Measurements from ENCODE around the gene RERE. TPM values are rescaled to one million over a fixed set of nuclear protein-coding genes. Genes with fewer than 3 reads are reported as not detected.

Gene RERE
- total and polyA plus RNA-seq, 2 donors (not counting 3 experiments of a cell fraction or from before 2014, with no cell fraction given) = 14.1 to 113 TPM

DNA sequence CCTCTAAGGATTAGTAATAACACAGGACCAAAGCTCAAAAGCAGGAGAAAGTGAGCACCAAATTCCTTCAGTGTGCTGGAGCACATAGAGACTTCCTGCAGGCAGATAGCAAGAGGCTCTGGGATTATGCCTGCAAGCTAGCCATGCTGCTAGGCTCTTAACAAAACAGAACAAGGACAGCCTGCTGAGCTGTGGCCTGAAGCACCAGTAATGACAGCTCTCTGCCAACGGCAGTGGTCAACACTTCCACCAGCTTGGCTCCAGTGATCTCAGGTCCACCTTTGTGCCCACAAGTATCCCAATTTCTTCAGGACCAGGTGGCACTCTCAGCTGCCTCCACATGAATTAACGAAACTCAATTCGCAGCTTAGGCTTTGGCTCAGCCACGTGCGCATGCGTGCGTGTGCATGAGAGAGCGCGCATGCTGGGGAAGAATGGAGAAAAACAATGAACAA lies 435.4 kb downstream of the RERE start:
- Histone ChIP-seq H3K36me3 (ENCODE audit: control insufficient read depth in 2 of 2, extremely low read depth in 1 of 2, insufficient read depth in 2 of 2, low read length in 2 of 2) (peaks cover 0 to 8% of the 10 kb centered on the region in 2 experiments), H3K27me3 (ENCODE audit: control insufficient read depth in 2 of 2, insufficient read depth in 2 of 2, low read length in 2 of 2) (no peaks in the 10 kb centered on the region), H3K9ac (replicated peaks; ENCODE audit: extremely low read depth, insufficient read depth, low read length) (no peak overlapping the region), H3K4me2 (ENCODE audit: insufficient read depth, low read length) (no peak overlapping the region), H4K20me1 (replicated peaks; ENCODE audit: control insufficient read depth, extremely low read depth, insufficient read depth, low read length) (no peaks in the 10 kb centered on the region), H3K4me3 (replicated peaks in 1 of 3; ENCODE audit: insufficient read depth in 1 of 3, low read depth in 1 of 3, low read length in 3 of 3) (no peak overlapping the region), H3K9me3 (replicated peaks; ENCODE audit: control insufficient read depth, insufficient read depth, low read length) (no peaks in the 10 kb centered on the region), H3K9me1 (replicated peaks; ENCODE audit: control insufficient read depth, extremely low read depth, insufficient read depth, low read length) (no peaks in the 10 kb centered on the region), H3K79me2 (ENCODE audit: control insufficient read depth, insufficient read depth, low read length) (peaks cover 55% of the 10 kb centered on the region), H3K27ac (ENCODE audit: insufficient read depth, low read depth, low read length) (no peak overlapping the region), H2AFZ (ENCODE audit: low read depth, low read length) (no peak overlapping the region), H3K4me1 (ENCODE audit: control insufficient read depth, extremely low read depth, insufficient read depth, low read length) (peaks cover 17% of the 10 kb centered on the region)
- no peak for TF ChIP-seq POLR2AphosphoS5 (IDR thresholded peaks at IDR 0.05; ENCODE audit: insufficient read depth, low read depth, low read length)
- no peak for TF ChIP-seq EZH2 (IDR thresholded peaks at IDR 0.05; ENCODE audit: borderline replicate concordance, low read depth, low read length, severe bottlenecking)
- TF ChIP-seq POLR2A (IDR thresholded peaks at IDR 0.05; ENCODE audit: low read depth, low read length) = no peak
- no peak for TF ChIP-seq JUN (IDR thresholded peaks at IDR 0.05; ENCODE audit: borderline replicate concordance, insufficient read depth, insufficient read length, low read depth)
- TF ChIP-seq MYC (IDR thresholded peaks at IDR 0.05; ENCODE audit: low read depth, low read length) = no peak
- TF ChIP-seq, protein P1, sequence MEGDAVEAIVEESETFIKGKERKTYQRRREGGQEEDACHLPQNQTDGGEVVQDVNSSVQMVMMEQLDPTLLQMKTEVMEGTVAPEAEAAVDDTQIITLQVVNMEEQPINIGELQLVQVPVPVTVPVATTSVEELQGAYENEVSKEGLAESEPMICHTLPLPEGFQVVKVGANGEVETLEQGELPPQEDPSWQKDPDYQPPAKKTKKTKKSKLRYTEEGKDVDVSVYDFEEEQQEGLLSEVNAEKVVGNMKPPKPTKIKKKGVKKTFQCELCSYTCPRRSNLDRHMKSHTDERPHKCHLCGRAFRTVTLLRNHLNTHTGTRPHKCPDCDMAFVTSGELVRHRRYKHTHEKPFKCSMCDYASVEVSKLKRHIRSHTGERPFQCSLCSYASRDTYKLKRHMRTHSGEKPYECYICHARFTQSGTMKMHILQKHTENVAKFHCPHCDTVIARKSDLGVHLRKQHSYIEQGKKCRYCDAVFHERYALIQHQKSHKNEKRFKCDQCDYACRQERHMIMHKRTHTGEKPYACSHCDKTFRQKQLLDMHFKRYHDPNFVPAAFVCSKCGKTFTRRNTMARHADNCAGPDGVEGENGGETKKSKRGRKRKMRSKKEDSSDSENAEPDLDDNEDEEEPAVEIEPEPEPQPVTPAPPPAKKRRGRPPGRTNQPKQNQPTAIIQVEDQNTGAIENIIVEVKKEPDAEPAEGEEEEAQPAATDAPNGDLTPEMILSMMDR (IDR thresholded peaks at IDR 0.05; ENCODE audit: extremely low read depth in 1 of 2, insufficient read depth in 1 of 2, low read depth in 1 of 2, low read length in 2 of 2) = no peak
- no peak for TF ChIP-seq FOS (IDR thresholded peaks at IDR 0.05; ENCODE audit: borderline replicate concordance, insufficient read depth, low read length)
- TF ChIP-seq GATA2 (IDR thresholded peaks at IDR 0.05; ENCODE audit: insufficient read depth, insufficient read length, low read depth, low read length) = no peak
- TF ChIP-seq, protein P2, sequence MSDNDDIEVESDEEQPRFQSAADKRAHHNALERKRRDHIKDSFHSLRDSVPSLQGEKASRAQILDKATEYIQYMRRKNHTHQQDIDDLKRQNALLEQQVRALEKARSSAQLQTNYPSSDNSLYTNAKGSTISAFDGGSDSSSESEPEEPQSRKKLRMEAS (IDR thresholded peaks at IDR 0.05; ENCODE audit: insufficient read depth, insufficient read length) = no peak
- no peak for DNase-seq (ENCODE audit: low read depth, low spot score)
- ChIA-PET POLR2A (no interaction called here), CTCF (interaction anchor here (0.8 to 1.1 kb wide), 2 partner anchors 15 to 27 kb away, joined by 3 to 4 read pairs; no protein-coding TSS in a partner anchor)
- intact Hi-C loops (cut with micrococcal nuclease) (no loop called here), dilution Hi-C loops (cut with MboI; ENCODE audit: extremely low pct_ligation_motif_present, low sequenced_read_pairs) (no loop called here)
- FAIRE-seq = peak; percentile 55
- BruUV-seq (replicated peaks) = no TSS peak
